ENCODE measurements around the gene PHEX.

The PHEX gene

GRCh38 chrX:22040184-22040583 is 8.1 kb downstream of the PHEX start:
- no peak for DNase-seq (ENCODE audit: low read depth)

GRCh38 chrX:22041907-22042530 is 9.9 kb downstream of the PHEX start:
- DNase-seq (ENCODE audit: low read depth), result no peak

GRCh38 chrX:22043872-22044271 is 11.7 kb downstream of the PHEX start:
- no peak for DNase-seq (ENCODE audit: low read depth)

- DNase-seq (ENCODE audit: low read depth), result no peak
These were observed 15.3 kb downstream of the PHEX start for GRCh38 chrX:22047468-22047867.

- no peak for DNase-seq (ENCODE audit: low read depth)
These were observed 21.4 kb downstream of the PHEX start for GRCh38 chrX:22053481-22053880.

- no peak for DNase-seq (ENCODE audit: low read depth)
These were observed 24.1 kb downstream of the PHEX start for GRCh38 chrX:22056235-22056634.

GRCh38 chrX:22057667-22058066 is 25.5 kb downstream of the PHEX start:
- no peak for DNase-seq (ENCODE audit: low read depth)

- DNase-seq (ENCODE audit: low read depth), result no peak
These were observed 27.6 kb downstream of the PHEX start for GRCh38 chrX:22059775-22060174.

- DNase-seq (ENCODE audit: low read depth), result no peak
These were observed 28.5 kb downstream of the PHEX start for GRCh38 chrX:22060415-22061280.

GRCh38 chrX:22063284-22063683 is 31.2 kb downstream of the PHEX start:
- peak; percentile 14 for DNase-seq (ENCODE audit: low read depth)

GRCh38 chrX:22069586-22069985 is 37.5 kb downstream of the PHEX start:
- DNase-seq (ENCODE audit: low read depth), result no peak

GRCh38 chrX:22073928-22074327 is 41.8 kb downstream of the PHEX start:
- DNase-seq (ENCODE audit: low read depth), result no peak

- DNase-seq (ENCODE audit: low read depth), result no peak
These were observed 46.0 kb downstream of the PHEX start for GRCh38 chrX:22078117-22078516.

GRCh38 chrX:22081475-22082092 is 49.5 kb downstream of the PHEX start:
- peak; percentile 36 for DNase-seq (ENCODE audit: low read depth)

- DNase-seq (ENCODE audit: low read depth), result no peak
These were observed 53.9 kb downstream of the PHEX start for GRCh38 chrX:22086003-22086402.

- DNase-seq (ENCODE audit: low read depth), result no peak
These were observed 55.0 kb downstream of the PHEX start for GRCh38 chrX:22087011-22087557.

- DNase-seq (ENCODE audit: low read depth), result no peak
These were observed 56.2 kb downstream of the PHEX start for GRCh38 chrX:22088326-22088725.

GRCh38 chrX:22090181-22090580 is 58.1 kb downstream of the PHEX start:
- no peak for DNase-seq (ENCODE audit: low read depth)

GRCh38 chrX:22093550-22093949 is 61.4 kb downstream of the PHEX start:
- DNase-seq (ENCODE audit: low read depth), result no peak

- DNase-seq (ENCODE audit: low read depth), result no peak
These were observed 63.2 kb downstream of the PHEX start for GRCh38 chrX:22095286-22095685.

- no peak for DNase-seq (ENCODE audit: low read depth)
These were observed 63.7 kb downstream of the PHEX start for GRCh38 chrX:22095856-22096255.

GRCh38 chrX:22097012-22097694 is 65.0 kb downstream of the PHEX start:
- no peak for DNase-seq (ENCODE audit: low read depth)

Measured in stimulated activated CD8-positive, alpha-beta memory T cell treated with anti-CD3 and anti-CD28 coated beads, Interleukin-4, amount 100 ng/mL, for 24 hours (primary cell).